Prostate gland (tissue), 2 donors: ENCODE measurements around the gene CEP78. TPM values are rescaled to one million over a fixed set of nuclear protein-coding genes. Genes with fewer than 3 reads are reported as not detected.
"Not testable (repeated sequence)": the region's sequence is repeated elsewhere in the genome, so short reads cannot be mapped to it uniquely, and the experiment has no call there.

Source experiments
- DNase-seq: peaks from one replicate; pipeline ENCODE4 v3.0.0-alpha.2; 2019; ENCODE audit warnings: low spot score
- H3K27ac ChIP-seq, 2 donors: fragments of 200-600 bp; sonication (generic); 2 replicates each; pipeline ENCODE4 v1.5.1; 2017 to 2019
- H3K27me3 ChIP-seq: fragments of 200-600 bp; sonication (generic); replicated peaks from 2 replicates; pipeline ENCODE4 v1.5.1; 2019; ENCODE audit not compliant: insufficient read depth
- H3K36me3 ChIP-seq, 2 donors: fragments of 200-600 bp; sonication (generic); 1 replicate in 1 of 2; 2 replicates in 1 of 2; pipeline versions ENCODE4 v1.5.1 to v1.8.1; 2017 to 2019
- H3K4me1 ChIP-seq: fragments of 200-600 bp; sonication (generic); replicated peaks from 2 replicates; pipeline ENCODE4 v1.5.1; 2019
- H3K4me3 ChIP-seq, 2 donors: fragments of 200-600 bp; sonication (generic); 2 replicates each; pipeline ENCODE4 v1.5.1; 2017 to 2019
- H3K9me3 ChIP-seq: fragments of 200-600 bp; sonication (generic); 2 replicates; pipeline ENCODE4 v1.5.1; 2017
- CTCF ChIP-seq, 4 experiments: fragments of 200-600 bp in 2 of 4; fragments of 450-650 bp in 2 of 4; sonication (generic) in 2 of 4; IDR thresholded peaks; 1 replicate in 3 of 4; 2 replicates in 1 of 4; pipeline ENCODE4 v1.5.1; 2016 to 2019; ENCODE audit warnings: antibody characterized with exemption in 4 of 4, mild to moderate bottlenecking in 2 of 4, moderate library complexity in 2 of 4
- POLR2A ChIP-seq: fragments of 450-650 bp; IDR thresholded peaks from one replicate; pipeline ENCODE4 v1.6.1; 2016; ENCODE audit warnings: antibody characterized with exemption, mild to moderate bottlenecking
- POLR2AphosphoS5 ChIP-seq: sonication (generic); formaldehyde crosslinking; IDR thresholded peaks from one replicate; pipeline ENCODE4 v1.6.1; 2017; ENCODE audit warnings: antibody characterized with exemption
- WGBS: methylation state at CpG from one replicate; pipeline ENCODE4 v1.1.5; 2018; 5-methylcytosine and 5-hydroxymethylcytosine counted together
- intact Hi-C: fragments of 100-400 bp; cut with DNase I; formaldehyde crosslinking; loops from one replicate; pipeline ENCODE4 v1.14.2; 2022
- total RNA-seq, 2 donors: library from RNA; depleted of rRNA; stranded (reverse); fragments of >200 nt; gene quantifications; one replicate each; pipeline ENCODE4 v1.1.0, GENCODE V29; 2016

Gene CEP78
- total RNA-seq, 2 donors from 2014 or later, result 12.0 to 16.5 TPM

DNA sequence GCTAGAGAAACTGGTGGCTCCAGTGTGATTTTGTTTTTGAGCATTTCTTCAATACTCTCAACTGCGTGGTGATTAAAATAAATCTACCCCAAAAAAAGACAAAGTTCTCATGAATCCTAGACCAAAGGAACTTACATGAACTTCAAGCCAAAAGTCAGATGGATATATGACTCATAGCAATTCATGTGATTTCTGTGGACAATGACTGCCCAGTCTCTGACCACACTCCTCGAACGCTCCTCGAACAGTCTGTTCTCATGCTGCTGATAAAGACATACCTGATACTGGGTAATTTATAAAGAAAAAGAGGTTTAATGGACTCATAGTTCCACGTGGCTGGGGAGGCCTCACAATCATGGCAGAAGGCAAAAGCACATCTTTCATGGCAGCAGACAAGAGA is 46.4 kb upstream of the CEP78 start:
- Histone ChIP-seq H3K27ac (no peak overlapping the region), H3K4me3 (no peak overlapping the region), H3K4me1 (no peaks in the 10 kb centered on the region), H3K27me3 (no peaks in the 10 kb centered on the region), H3K36me3 (no peaks in the 10 kb centered on the region), H3K9me3 (no peaks in the 10 kb centered on the region)
- DNase-seq, result no peak
- 70% methylated on average over 5 of the region's 5 CpGs for WGBS
- intact Hi-C loops, result no loop called here
- TF ChIP-seq CTCF (IDR thresholded peaks at IDR 0.05), result no peak
- TF ChIP-seq POLR2AphosphoS5, result no peak
- TF ChIP-seq POLR2A, result no peak

- Histone ChIP-seq H3K4me1 (no peaks in the 10 kb centered on the region), H3K36me3 (no peaks in the 10 kb centered on the region), H3K27me3 (no peaks in the 10 kb centered on the region), H3K4me3 (no peak overlapping the region), H3K27ac (no peak overlapping the region), H3K9me3 (no peaks in the 10 kb centered on the region)
- DNase-seq, result no peak
- no peak for TF ChIP-seq CTCF (IDR thresholded peaks at IDR 0.05)
- no peak for TF ChIP-seq POLR2AphosphoS5
- TF ChIP-seq POLR2A, result no peak
- intact Hi-C loops, result no loop called here
Observed at GRCh38 chr9:78191931-78192330, 43.9 kb upstream of the CEP78 start.

- TF ChIP-seq POLR2A (no peak), CTCF (IDR thresholded peaks at IDR 0.05) (no peak), POLR2AphosphoS5 (no peak)
- intact Hi-C loops, result no loop called here
- H3K4me1 ChIP-seq, result no peaks in the 10 kb centered on the region
- no peak for DNase-seq
- H3K27me3 ChIP-seq, result no peaks in the 10 kb centered on the region
- no peaks in the 10 kb centered on the region for H3K36me3 ChIP-seq
- no peaks in the 10 kb centered on the region for H3K9me3 ChIP-seq
- WGBS, result 96% methylated on average over 1 of the region's 1 CpG
- H3K4me3 ChIP-seq, result no peak overlapping the region
- no peak overlapping the region for H3K27ac ChIP-seq
Observed at GRCh38 chr9:78196258-78196657, 39.6 kb upstream of the CEP78 start.

GRCh38 chr9:78201158-78201777 is 34.6 kb upstream of the CEP78 start:
- intact Hi-C loops, H3K4me1 ChIP-seq, H3K9me3 ChIP-seq, H3K4me3 ChIP-seq, H3K27me3 ChIP-seq, H3K27ac ChIP-seq, DNase-seq, H3K36me3 ChIP-seq: not testable (repeated sequence)
- WGBS, result 53% methylated on average over 14 of the region's 16 CpGs

DNA sequence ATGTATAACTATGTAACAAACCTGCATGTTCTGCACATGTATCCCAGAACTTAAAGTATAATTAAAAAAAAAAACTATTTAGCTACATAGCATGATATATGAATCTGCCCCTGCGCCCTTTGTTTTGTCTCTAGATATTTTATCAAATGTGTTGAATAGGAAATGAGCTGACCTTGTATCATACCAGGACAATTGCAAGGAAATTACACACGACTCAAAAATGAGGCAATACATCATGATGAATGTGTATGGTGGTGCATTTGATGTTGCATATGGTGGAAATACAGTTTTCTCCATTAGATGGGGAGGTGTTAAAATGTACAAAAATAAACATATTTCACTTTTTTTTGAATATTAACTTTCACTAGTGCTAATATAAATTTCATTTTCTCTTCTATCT is 28.6 kb upstream of the CEP78 start:
- no peak overlapping the region for H3K4me3 ChIP-seq
- no peaks in the 10 kb centered on the region for H3K9me3 ChIP-seq
- no peaks in the 10 kb centered on the region for H3K36me3 ChIP-seq
- 84% methylated on average over 2 of the region's 2 CpGs for WGBS
- intact Hi-C loops, result no loop called here
- TF ChIP-seq POLR2A (no peak), POLR2AphosphoS5 (no peak), CTCF (IDR thresholded peaks at IDR 0.05) (no peak)
- no peaks in the 10 kb centered on the region for H3K4me1 ChIP-seq
- H3K27me3 ChIP-seq, result no peaks in the 10 kb centered on the region
- no peak for DNase-seq
- H3K27ac ChIP-seq, result no peak overlapping the region
